ENCODE data around the gene FNDC3B. TPM values are rescaled to one million over a fixed set of nuclear protein-coding genes. Genes with fewer than 3 reads are reported as not detected.

Gene FNDC3B
- total and polyA plus RNA-seq, 2 donors: 11.0 to 11.9 TPM

DNA sequence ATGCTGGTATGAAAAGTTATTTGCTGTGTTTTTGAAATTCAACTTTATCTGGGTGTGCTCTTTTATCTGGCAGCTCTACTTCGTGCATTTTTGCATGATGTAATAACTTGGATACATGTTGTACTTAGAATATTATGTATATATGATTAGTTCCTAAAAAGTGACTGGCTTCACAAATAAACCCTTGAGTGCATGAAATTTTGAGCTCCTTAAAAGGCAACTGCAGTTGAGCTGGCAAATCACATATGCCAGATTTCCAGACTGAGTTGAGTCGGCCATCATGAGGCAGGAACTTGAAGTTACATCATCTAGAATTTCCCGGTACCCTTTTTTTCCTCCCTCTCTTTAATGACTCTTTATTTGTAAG, 162.5 kb downstream of the FNDC3B start:
- WGBS: 92% methylated on average over 3 of the region's 3 CpGs
- peak overlapping the region in 1 of 2 donors; percentile 39 for H3K27ac ChIP-seq (ENCODE audit: low read depth in 1 of 2, low read length in 1 of 2)
- H3K9me3 ChIP-seq (ENCODE audit: control insufficient read depth in 2 of 2, insufficient read depth in 1 of 2, low read length in 1 of 2): no peaks in the 10 kb centered on the region
- no peaks in the 10 kb centered on the region for H3K36me3 ChIP-seq (ENCODE audit: control insufficient read depth in 2 of 2, insufficient read depth in 2 of 2, low read length in 1 of 2)
- H3K4me3 ChIP-seq (ENCODE audit: low read length in 2 of 2): no peak overlapping the region
- no peaks in the 10 kb centered on the region for H3K27me3 ChIP-seq (ENCODE audit: control insufficient read depth in 2 of 2, insufficient read depth in 1 of 2, low read length in 1 of 2)
- no peak for DNase-seq (ENCODE audit: low read depth in 6 of 9, low spot score in 9 of 9)
- no peaks in the 10 kb centered on the region for H3K4me1 ChIP-seq (ENCODE audit: control insufficient read depth in 2 of 2, insufficient read depth in 2 of 2, low read length in 2 of 2)

DNA sequence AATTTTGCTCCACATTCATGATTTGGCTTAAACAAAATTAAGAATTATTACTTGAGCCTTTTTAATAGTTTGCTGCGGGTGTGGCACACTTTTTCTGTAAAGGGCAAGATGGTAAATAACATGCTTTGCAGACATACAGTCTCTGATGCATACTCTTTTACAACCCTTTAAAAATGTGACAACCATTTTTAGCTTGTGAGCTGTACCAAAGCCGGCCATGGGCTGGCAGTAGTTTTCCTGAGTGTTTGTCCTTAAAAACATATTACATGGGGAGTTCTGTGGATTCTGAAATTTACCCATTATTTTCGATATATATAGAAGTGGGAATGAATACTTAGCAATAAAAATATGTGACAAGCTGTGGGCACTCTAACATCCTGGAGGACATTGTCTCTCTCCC, 163.4 kb downstream of the FNDC3B start:
- H3K4me3 ChIP-seq (ENCODE audit: low read length in 2 of 2): no peak overlapping the region
- H3K9me3 ChIP-seq (ENCODE audit: control insufficient read depth in 2 of 2, insufficient read depth in 1 of 2, low read length in 1 of 2): no peaks in the 10 kb centered on the region
- 97% methylated on average over 3 of the region's 3 CpGs for WGBS
- H3K27me3 ChIP-seq (ENCODE audit: control insufficient read depth in 2 of 2, insufficient read depth in 1 of 2, low read length in 1 of 2): no peaks in the 10 kb centered on the region
- H3K4me1 ChIP-seq (ENCODE audit: control insufficient read depth in 2 of 2, insufficient read depth in 2 of 2, low read length in 2 of 2): no peaks in the 10 kb centered on the region
- no peak for DNase-seq (ENCODE audit: low read depth in 6 of 9, low spot score in 9 of 9)
- no peaks in the 10 kb centered on the region for H3K36me3 ChIP-seq (ENCODE audit: control insufficient read depth in 2 of 2, insufficient read depth in 2 of 2, low read length in 1 of 2)
- H3K27ac ChIP-seq (ENCODE audit: low read depth in 1 of 2, low read length in 1 of 2): no peak overlapping the region

GRCh38 chr3:172203522-172204258, 164.3 kb downstream of the FNDC3B start:
- Histone ChIP-seq H3K27me3 (ENCODE audit: control insufficient read depth in 2 of 2, insufficient read depth in 1 of 2, low read length in 1 of 2) (no peaks in the 10 kb centered on the region), H3K36me3 (ENCODE audit: control insufficient read depth in 2 of 2, insufficient read depth in 2 of 2, low read length in 1 of 2) (no peaks in the 10 kb centered on the region), H3K4me3 (ENCODE audit: low read length in 2 of 2) (no peak overlapping the region), H3K9me3 (ENCODE audit: control insufficient read depth in 2 of 2, insufficient read depth in 1 of 2, low read length in 1 of 2) (no peaks in the 10 kb centered on the region), H3K4me1 (ENCODE audit: control insufficient read depth in 2 of 2, insufficient read depth in 2 of 2, low read length in 2 of 2) (no peaks in the 10 kb centered on the region), H3K27ac (ENCODE audit: low read depth in 1 of 2, low read length in 1 of 2) (no peak overlapping the region)
- no peak for DNase-seq (ENCODE audit: low read depth in 6 of 9, low spot score in 9 of 9)
- 95% methylated on average over 9 of the region's 9 CpGs for WGBS

GRCh38 chr3:172204716-172205115, 165.3 kb downstream of the FNDC3B start:
- H3K27ac ChIP-seq (ENCODE audit: low read depth in 1 of 2, low read length in 1 of 2): no peak overlapping the region

DNA sequence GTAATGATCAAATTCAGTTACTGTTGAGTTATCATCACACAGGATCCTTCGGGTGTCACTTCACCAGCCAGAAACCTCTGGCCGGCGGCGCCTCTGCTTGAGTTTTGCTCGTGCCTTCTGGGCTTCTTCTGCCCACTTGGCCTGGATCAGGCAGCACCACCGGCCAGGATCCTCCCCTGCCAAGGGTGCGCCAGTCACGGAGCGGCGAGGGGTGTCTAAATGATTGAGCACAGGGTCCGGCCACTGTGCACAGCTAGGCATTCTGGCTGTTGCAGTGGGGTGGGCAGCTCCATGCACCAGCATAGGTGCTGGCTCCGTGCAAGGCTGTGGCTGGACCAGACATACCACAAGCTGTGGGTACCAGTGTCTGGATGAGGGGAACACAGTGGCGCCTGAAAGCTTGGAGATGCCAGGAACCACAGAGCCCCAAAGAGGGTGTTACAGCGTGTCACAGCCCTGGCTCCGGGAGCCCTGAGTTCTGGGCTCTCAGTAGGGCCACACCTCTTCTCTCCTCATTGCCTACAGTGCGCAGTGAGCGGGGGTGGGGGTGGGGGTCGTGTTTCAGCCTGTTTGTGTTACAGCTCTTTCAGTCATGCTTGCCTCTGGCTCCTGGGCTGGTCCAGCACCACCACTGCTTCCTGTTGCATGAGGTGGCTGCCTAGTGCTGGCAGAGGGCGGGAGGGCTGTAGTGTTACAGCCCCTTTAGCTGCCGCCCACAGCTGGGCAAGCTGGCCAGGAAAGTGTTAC, 169.4 kb downstream of the FNDC3B start:
- Histone ChIP-seq H3K4me3 (ENCODE audit: low read length in 2 of 2) (no peak overlapping the region), H3K27ac (ENCODE audit: low read depth in 1 of 2, low read length in 1 of 2) (no peak overlapping the region), H3K36me3 (ENCODE audit: control insufficient read depth in 2 of 2, insufficient read depth in 2 of 2, low read length in 1 of 2) (no peaks in the 10 kb centered on the region), H3K4me1 (ENCODE audit: control insufficient read depth in 2 of 2, insufficient read depth in 2 of 2, low read length in 2 of 2) (no peaks in the 10 kb centered on the region), H3K9me3 (ENCODE audit: control insufficient read depth in 2 of 2, insufficient read depth in 1 of 2, low read length in 1 of 2) (peaks cover 0 to 3% of the 10 kb centered on the region in 2 donors), H3K27me3 (ENCODE audit: control insufficient read depth in 2 of 2, insufficient read depth in 1 of 2, low read length in 1 of 2) (no peaks in the 10 kb centered on the region)
- WGBS: 93% methylated on average over 20 of the region's 20 CpGs
- DNase-seq (ENCODE audit: low read depth in 6 of 9, low spot score in 9 of 9): no peak

More at GRCh38 chr3:172204716-172205115, 165.3 kb downstream of the FNDC3B start:
- Histone ChIP-seq H3K4me3 (ENCODE audit: low read length in 2 of 2) (no peak overlapping the region), H3K4me1 (ENCODE audit: control insufficient read depth in 2 of 2, insufficient read depth in 2 of 2, low read length in 2 of 2) (no peaks in the 10 kb centered on the region), H3K27me3 (ENCODE audit: control insufficient read depth in 2 of 2, insufficient read depth in 1 of 2, low read length in 1 of 2) (no peaks in the 10 kb centered on the region), H3K36me3 (ENCODE audit: control insufficient read depth in 2 of 2, insufficient read depth in 2 of 2, low read length in 1 of 2) (no peaks in the 10 kb centered on the region), H3K9me3 (ENCODE audit: control insufficient read depth in 2 of 2, insufficient read depth in 1 of 2, low read length in 1 of 2) (peaks cover 0 to 3% of the 10 kb centered on the region in 2 donors)
- WGBS: 96% methylated on average over 5 of the region's 5 CpGs
- no peak for DNase-seq (ENCODE audit: low read depth in 6 of 9, low spot score in 9 of 9)

- no peaks in the 10 kb centered on the region for H3K4me1 ChIP-seq (ENCODE audit: control insufficient read depth in 2 of 2, insufficient read depth in 2 of 2, low read length in 2 of 2)
- WGBS: 95% methylated on average over 28 of the region's 28 CpGs
- no peak for DNase-seq (ENCODE audit: low read depth in 6 of 9, low spot score in 9 of 9)
Observed at GRCh38 chr3:172209333-172210321, 170.2 kb downstream of the FNDC3B start.

GRCh38 chr3:172210355-172210754, 171.0 kb downstream of the FNDC3B start:
- WGBS: 93% methylated on average over 4 of the region's 4 CpGs
- DNase-seq (ENCODE audit: low read depth in 6 of 9, low spot score in 9 of 9): no peak
- Histone ChIP-seq H3K27ac (ENCODE audit: low read depth in 1 of 2, low read length in 1 of 2) (no peak overlapping the region), H3K9me3 (ENCODE audit: control insufficient read depth in 2 of 2, insufficient read depth in 1 of 2, low read length in 1 of 2) (peaks cover 0 to 3% of the 10 kb centered on the region in 2 donors), H3K27me3 (ENCODE audit: control insufficient read depth in 2 of 2, insufficient read depth in 1 of 2, low read length in 1 of 2) (no peaks in the 10 kb centered on the region), H3K36me3 (ENCODE audit: control insufficient read depth in 2 of 2, insufficient read depth in 2 of 2, low read length in 1 of 2) (no peaks in the 10 kb centered on the region), H3K4me1 (ENCODE audit: control insufficient read depth in 2 of 2, insufficient read depth in 2 of 2, low read length in 2 of 2) (no peaks in the 10 kb centered on the region), H3K4me3 (ENCODE audit: low read length in 2 of 2) (no peak overlapping the region)

More at GRCh38 chr3:172209333-172210321, 170.2 kb downstream of the FNDC3B start:
- Histone ChIP-seq H3K4me3 (ENCODE audit: low read length in 2 of 2) (no peak overlapping the region), H3K36me3 (ENCODE audit: control insufficient read depth in 2 of 2, insufficient read depth in 2 of 2, low read length in 1 of 2) (no peaks in the 10 kb centered on the region), H3K9me3 (ENCODE audit: control insufficient read depth in 2 of 2, insufficient read depth in 1 of 2, low read length in 1 of 2) (peaks cover 0 to 3% of the 10 kb centered on the region in 2 donors), H3K27ac (ENCODE audit: low read depth in 1 of 2, low read length in 1 of 2) (no peak overlapping the region), H3K27me3 (ENCODE audit: control insufficient read depth in 2 of 2, insufficient read depth in 1 of 2, low read length in 1 of 2) (no peaks in the 10 kb centered on the region)

DNA sequence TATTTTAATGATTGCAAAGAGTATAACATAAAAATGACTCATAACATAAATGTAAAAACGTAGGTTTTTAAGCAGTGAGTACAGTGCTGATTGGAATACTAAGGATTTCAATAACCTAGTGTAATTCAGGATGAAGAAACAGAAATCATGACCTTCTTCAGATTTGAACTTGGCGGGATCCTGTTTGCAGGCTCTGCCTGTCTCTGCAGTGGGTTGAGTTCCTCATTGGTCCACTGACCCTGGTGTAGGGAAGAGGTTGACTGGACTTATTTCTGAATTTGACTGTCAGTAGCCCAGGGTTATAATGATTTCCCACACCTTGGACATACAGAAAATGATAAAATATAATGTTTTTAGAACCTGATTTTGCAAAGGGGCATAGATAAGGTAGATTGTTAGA, 171.7 kb downstream of the FNDC3B start:
- Histone ChIP-seq H3K9me3 (ENCODE audit: control insufficient read depth in 2 of 2, insufficient read depth in 1 of 2, low read length in 1 of 2) (peaks cover 0 to 3% of the 10 kb centered on the region in 2 donors), H3K4me3 (ENCODE audit: low read length in 2 of 2) (no peak overlapping the region), H3K27ac (ENCODE audit: low read depth in 1 of 2, low read length in 1 of 2) (no peak overlapping the region), H3K36me3 (ENCODE audit: control insufficient read depth in 2 of 2, insufficient read depth in 2 of 2, low read length in 1 of 2) (no peaks in the 10 kb centered on the region), H3K4me1 (ENCODE audit: control insufficient read depth in 2 of 2, insufficient read depth in 2 of 2, low read length in 2 of 2) (no peaks in the 10 kb centered on the region), H3K27me3 (ENCODE audit: control insufficient read depth in 2 of 2, insufficient read depth in 1 of 2, low read length in 1 of 2) (no peaks in the 10 kb centered on the region)
- no peak for DNase-seq (ENCODE audit: low read depth in 6 of 9, low spot score in 9 of 9)
- WGBS: 95% methylated on average over 2 of the region's 2 CpGs

All from thymus (tissue), 11 donors.